HG02852 (cell line): ENCODE measurements around the gene FRS2.

Experiments
- ATAC-seq: cut with Tn5 transposase; IDR thresholded peaks from one replicate; pipeline ENCODE4 v1.9.1; 2021; ENCODE audit warnings: mild to moderate bottlenecking, moderate library complexity; ENCODE audit not compliant: unreplicated experiment

Gene FRS2

DNA sequence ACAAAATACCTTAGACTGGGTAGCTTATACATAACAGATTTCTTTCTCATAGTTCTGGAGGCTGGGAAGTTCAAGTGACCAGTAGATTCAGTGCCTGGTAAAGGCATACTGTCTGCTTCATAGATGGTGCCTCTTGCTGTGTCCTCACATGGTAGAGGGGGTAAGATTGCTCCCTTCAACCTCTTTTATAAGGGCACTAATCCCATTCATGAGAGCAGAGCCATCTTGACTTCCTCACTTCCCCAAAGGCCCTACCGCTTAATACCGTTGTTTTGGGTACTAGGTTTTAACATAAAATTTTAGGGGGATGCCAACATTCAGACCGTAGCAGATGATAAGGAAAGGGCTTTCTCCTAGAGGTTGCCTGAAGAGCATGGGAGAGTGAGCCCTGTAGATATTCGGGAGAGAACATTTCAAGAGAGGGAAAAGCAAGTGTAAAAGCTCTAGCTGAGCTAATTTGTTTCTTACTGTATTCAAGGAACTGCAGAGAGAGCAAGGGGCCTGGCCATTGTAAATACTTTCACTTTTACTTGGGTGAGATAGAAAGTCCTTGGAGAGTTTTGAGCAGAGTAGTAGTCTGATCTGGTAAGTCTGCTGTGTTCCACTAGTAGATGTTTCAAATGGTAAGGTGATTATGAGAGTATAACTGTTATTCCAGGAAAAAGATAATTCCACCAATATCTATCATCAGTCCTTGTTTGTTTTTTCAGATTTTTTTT is 27.3 kb downstream of the FRS2 start:
- peak; percentile 97 for ATAC-seq

DNA sequence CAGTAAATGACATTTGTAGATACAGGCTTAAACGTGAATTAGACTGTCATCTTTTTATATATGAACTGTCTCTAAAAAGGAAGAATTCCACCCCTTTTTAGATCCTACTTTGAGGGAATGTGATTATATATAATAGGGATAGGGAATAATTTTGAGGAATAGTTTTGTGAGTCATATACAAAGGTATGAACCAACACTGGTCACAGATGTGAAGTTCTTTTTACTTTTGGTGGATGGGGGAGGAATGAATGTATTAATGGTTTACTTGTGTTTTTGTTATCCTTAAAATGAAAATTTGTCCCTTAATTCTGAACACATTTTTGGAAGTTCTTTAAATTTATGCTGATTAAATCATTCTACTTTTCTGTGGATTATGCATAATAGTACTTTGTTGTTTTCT is 30.4 kb downstream of the FRS2 start:
- ATAC-seq: no peak

GRCh38 chr12:69501154-69501895 is 31.1 kb downstream of the FRS2 start:
- no peak for ATAC-seq

- no peak for ATAC-seq
These were observed 32.3 kb downstream of the FRS2 start for GRCh38 chr12:69502345-69503081.

DNA sequence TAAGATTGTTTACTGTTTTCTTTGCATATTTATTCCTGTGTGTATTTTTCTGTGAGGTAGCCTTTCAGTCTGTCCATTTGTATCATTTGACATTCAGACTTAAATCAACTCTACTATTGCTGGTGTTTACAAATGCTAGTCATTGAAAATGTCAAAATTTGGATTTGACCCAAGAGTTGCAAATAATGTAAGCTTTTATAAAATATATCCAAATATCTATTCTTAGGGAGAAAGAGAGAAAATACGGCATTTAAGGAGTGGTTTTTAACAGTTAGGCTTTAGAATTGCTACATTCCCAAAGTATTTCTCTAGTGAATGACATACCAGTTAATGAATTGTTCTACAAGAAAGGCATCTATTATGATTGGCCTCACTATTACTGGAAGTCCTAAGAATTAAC is 37.9 kb downstream of the FRS2 start:
- no peak for ATAC-seq

DNA sequence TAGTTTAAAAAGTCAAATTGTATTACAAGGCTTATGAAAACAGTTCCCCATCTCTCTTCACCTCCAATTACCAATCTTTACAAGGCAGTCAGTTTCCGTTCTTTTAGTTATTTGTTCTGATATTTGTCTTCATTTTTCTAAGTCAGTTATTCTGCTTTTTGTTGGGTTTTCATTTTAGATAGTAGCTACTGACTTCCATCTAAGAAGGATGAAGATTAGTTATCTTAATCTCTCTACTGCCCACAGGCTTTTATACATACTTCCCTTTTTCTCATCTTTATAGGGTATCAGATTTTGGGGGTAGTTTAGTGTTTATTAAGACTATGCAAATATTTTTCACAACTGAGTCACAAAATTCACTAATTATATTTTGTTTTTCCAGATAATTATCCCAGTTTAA is 38.4 kb downstream of the FRS2 start:
- ATAC-seq: no peak

DNA sequence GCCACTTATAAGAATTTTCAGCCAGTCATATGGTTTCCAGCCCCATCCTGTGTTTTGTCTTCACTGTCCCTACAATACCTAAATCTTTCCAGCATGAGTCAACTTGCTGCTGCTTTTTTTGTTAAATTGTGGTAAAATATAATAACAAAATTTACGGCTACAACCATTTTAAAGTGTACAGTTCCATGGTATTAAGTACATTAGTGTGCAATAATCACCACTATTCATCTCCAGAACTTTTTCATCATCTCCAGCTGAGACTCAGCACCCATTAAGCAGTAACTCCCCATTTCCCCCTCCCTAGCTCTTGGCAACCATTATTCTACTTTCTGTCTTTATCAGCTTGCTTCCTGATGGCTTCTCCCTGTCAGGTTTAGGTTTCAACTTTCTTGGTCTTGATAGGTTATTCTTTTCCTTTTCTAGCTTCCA is 39.1 kb downstream of the FRS2 start:
- no peak for ATAC-seq

- ATAC-seq: no peak
These were observed 40.0 kb downstream of the FRS2 start for GRCh38 chr12:69509904-69510827.

DNA sequence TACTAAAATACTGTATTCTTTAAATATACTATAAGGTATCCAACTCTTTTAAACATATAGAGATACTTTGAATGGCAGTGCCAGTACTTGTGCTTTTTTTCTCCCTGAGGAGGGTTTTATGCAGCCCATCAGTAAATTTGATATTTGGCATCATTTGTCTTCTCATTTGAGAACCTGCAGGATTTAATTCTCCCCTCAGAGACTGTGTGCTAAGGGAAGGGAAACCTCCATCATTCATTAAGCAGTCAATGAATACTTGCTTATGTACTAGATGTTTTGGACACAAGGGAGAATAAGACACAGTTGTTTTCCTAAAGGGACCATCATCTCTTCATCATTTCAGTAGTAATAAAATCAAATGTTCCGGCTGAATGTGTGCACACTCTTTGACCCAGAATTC is 40.8 kb downstream of the FRS2 start:
- ATAC-seq: no peak

DNA sequence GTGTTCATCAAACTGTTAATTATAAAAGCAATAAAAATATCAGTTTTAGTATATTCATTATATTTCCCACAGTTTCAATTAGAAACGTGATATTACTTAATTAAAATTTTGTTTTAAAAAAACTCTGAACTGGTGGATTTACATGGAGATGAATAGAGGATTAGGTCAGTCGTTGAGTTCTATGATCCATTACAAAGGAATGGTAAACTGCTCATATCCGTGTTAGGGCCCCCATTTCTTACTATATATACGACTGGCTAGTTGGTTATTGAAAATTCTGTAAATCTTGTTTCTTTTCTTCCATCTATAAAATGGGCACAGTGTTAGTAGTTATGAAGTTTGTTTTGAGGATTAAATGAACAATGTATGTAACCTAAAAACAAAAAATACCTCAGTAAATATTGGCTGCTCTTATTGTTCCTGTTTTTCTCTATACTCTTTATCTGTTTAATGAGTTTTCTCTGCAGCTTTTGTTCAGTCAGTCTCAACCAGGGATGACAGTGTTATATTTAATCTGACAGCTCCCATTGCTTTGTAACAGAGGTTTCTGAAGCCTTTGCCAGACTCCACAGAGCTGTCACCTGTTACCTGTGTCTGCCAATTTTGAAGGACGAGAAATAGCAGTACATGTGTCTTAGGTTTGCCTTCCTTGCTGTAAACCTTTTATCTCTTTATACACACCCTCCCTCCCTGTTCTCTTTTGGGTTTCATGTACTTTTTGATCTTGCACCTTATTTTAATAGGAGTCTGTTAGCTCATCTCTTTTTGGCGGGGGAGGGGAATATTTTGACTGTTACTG is 41.5 kb downstream of the FRS2 start:
- no peak for ATAC-seq

DNA sequence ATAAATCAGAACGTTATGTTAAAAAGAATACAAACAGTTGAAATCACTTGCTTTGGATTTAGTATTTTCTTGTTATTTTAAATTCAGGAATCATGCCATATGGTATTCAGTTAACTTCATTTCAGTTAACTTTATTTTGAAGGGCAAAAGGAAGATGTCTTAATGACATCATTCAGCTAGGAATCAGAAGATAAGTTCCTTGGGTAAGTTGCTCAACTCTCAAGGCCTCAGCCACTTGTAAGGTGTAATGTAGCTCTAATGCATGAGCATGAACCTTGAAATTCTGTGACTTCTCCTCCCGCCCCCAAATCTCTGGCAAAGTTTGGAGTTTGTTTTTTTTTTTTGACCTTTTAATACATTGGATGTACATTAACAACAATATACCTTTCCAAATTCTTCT is 42.6 kb downstream of the FRS2 start:
- ATAC-seq: no peak

DNA sequence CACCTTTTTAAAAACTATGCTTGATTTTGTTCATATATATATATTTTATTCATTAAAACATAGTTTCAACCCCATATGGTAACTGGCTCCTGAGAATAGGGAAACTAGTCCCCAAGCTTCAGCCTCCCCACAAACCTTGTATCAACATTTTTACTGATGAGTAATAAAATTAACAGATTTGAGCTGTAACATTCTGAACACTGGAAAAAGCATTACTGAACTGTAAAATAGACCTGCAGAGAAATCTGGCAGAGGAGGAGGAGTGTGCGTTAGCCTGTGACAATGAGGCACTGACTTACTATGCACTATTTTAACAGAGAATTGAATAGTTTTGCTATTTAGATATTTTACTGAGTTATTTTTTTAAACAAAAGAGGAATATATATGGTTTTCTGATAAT is 43.1 kb downstream of the FRS2 start:
- no peak for ATAC-seq

DNA sequence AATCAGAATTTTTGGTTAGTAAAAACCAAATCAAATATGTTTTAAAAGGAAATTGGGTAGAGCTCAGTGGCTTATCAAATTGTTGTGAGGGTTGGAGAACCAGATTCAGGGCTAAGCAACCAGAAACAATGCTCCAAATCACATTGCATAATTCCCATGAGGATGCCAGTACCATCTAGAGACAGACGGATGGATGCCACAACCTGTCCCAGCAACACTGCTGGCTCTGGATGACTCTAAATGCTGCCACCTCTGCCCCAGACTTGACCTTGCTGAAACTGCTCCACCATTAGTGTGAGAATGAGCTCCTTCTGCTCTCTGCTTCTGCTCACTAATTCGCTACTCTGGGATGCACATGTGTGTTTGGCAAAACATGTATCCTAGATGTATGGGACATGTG is 43.9 kb downstream of the FRS2 start:
- no peak for ATAC-seq

DNA sequence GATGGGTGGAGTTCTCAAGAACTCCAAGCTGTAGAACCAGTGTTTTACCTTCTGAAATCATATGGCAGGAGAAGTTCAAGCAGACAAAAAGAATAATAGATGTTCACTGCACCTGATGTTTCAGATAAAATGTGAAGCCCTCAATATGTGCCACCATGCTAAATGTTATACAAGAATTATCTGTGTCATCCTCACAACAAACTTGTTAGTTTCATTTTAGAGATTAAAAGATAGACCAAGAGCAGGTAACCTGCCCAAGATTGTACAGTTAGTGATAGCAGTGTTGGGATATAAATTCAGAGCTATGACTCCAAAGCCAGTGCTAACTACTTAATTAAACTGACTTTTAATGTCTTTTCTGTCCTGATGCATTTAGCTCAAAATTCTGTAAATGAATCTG is 44.7 kb downstream of the FRS2 start:
- ATAC-seq: no peak

- ATAC-seq: no peak
These were observed 45.3 kb downstream of the FRS2 start for GRCh38 chr12:69515394-69515930.

GRCh38 chr12:69516950-69517349 is 46.8 kb downstream of the FRS2 start:
- no peak for ATAC-seq

DNA sequence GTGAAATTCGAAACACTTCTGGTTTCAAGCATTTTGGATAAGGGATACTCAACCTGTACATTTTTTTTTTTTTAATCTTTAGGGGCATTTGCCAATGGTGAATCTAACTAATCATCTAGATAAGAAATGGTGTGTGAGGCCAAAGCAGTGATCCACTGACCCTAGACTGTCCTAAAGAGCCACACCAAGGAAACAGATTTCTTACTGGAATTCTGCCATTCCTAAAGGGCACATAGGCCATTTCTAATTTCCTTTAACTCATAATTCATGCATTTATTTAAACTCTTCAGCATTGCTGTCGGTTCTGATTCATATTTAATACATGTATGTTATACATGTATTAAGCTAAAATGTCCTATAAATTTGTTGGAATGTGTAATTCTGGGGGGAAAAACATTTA is 47.2 kb downstream of the FRS2 start:
- ATAC-seq: no peak

DNA sequence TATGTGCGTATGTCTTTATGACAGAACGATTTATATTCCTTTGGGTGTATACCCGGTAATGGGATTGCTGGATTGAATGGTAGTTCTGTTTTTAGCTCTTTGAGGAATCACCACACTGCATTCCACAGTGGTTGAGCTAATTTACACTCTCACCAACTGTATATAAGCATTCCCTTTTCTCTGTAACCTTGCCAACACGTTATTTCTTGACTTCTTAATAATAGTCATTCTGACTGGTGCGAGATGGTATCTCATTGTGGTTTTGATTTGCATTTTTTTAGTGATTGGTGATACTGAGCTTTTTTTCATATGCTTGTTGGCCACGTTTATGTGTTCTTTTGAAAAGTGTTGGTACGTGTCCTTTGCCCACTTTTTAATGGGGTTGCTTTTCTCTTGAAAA is 49.7 kb downstream of the FRS2 start:
- no peak for ATAC-seq

DNA sequence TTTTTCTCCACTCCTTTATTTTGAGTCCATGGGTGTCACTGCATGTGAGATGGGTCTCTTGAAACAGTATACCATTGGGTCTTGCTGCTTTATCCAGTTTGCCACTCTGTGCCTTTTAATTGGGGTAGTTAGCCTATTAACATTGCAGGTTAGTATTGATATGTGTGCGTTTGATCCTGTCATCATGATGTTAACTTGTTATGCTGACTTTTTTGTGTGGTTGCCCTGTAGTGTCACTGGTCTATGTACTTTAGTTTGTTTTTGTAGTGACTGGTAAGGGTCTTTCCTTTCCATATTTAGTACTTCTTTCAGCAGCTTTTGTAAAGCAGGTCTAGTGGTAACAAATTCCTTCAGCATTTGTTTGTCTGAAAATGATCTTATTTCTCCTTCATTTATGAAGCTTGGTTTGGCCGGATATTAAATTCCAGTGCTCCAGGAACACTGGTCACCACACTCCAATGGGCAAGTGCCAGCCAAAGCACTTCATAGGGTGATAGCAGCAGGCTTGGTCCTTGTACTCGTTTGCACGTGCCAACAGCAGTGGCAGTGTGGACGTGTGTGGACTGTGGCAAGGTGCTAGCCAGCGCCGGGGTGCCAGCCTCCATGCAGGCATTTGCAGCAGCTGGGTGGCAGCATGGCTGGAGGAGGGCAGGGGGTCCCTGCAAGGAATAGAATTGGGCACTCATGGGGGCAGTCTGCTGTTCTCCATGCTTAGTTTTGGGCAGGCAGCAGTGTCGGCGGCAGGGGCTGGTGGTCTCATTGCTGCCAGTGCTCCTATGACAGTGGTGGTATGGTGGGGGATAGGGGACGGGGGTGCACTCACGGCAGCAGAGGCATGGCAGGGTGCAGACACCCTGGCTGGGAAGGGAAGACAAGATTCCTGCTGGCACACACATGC is 53.5 kb downstream of the FRS2 start:
- ATAC-seq: no peak
